ENCODE results near the gene BIRC5.
A peak's percentile ranks its signal among the peaks of the same experiment; 100 is the strongest.

BIRC5 gene

GRCh38 chr17:78184351-78184750 lies 29.7 kb upstream of the BIRC5 start:
- TF ChIP-seq, protein P1, sequence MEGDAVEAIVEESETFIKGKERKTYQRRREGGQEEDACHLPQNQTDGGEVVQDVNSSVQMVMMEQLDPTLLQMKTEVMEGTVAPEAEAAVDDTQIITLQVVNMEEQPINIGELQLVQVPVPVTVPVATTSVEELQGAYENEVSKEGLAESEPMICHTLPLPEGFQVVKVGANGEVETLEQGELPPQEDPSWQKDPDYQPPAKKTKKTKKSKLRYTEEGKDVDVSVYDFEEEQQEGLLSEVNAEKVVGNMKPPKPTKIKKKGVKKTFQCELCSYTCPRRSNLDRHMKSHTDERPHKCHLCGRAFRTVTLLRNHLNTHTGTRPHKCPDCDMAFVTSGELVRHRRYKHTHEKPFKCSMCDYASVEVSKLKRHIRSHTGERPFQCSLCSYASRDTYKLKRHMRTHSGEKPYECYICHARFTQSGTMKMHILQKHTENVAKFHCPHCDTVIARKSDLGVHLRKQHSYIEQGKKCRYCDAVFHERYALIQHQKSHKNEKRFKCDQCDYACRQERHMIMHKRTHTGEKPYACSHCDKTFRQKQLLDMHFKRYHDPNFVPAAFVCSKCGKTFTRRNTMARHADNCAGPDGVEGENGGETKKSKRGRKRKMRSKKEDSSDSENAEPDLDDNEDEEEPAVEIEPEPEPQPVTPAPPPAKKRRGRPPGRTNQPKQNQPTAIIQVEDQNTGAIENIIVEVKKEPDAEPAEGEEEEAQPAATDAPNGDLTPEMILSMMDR (IDR thresholded peaks at IDR 0.05; ENCODE audit: low read length, missing control alignments) = no peak
- H3K4me3 ChIP-seq (replicated peaks; ENCODE audit: low read depth, low read length) = no peak overlapping the region
- DNase-seq (ENCODE audit: low read depth) = no peak

GRCh38 chr17:78184868-78185267 lies 29.2 kb upstream of the BIRC5 start:
- H3K4me3 ChIP-seq (replicated peaks; ENCODE audit: low read depth, low read length) = no peak overlapping the region
- no peak for DNase-seq (ENCODE audit: low read depth)
- TF ChIP-seq, protein P1 (IDR thresholded peaks at IDR 0.05; ENCODE audit: low read length, missing control alignments) = no peak

- peak overlapping the region; percentile 68 for H3K4me3 ChIP-seq (replicated peaks; ENCODE audit: low read depth, low read length)
- no peak for DNase-seq (ENCODE audit: low read depth)
- TF ChIP-seq, protein P1 (IDR thresholded peaks at IDR 0.05; ENCODE audit: low read length, missing control alignments) = no peak
Observed at GRCh38 chr17:78185981-78186691, 27.9 kb upstream of the BIRC5 start.

- DNase-seq (ENCODE audit: low read depth) = peak; percentile 97
- TF ChIP-seq, protein P1 (IDR thresholded peaks at IDR 0.05; ENCODE audit: low read length, missing control alignments) = peak; percentile 62
- H3K4me3 ChIP-seq (replicated peaks; ENCODE audit: low read depth, low read length) = peak within 1 kb of the TSS; percentile 68
Observed at GRCh38 chr17:78186692-78187595, 27.1 kb upstream of the BIRC5 start, which contains the start of the genes AFMID and TK1. AFMID (plus strand) TSS chr17:78187362; CDS start chr17:78187371, 9 bp downstream. TK1 (minus strand) TSS chr17:78187052; CDS start chr17:78186994, 58 bp downstream.

DNA sequence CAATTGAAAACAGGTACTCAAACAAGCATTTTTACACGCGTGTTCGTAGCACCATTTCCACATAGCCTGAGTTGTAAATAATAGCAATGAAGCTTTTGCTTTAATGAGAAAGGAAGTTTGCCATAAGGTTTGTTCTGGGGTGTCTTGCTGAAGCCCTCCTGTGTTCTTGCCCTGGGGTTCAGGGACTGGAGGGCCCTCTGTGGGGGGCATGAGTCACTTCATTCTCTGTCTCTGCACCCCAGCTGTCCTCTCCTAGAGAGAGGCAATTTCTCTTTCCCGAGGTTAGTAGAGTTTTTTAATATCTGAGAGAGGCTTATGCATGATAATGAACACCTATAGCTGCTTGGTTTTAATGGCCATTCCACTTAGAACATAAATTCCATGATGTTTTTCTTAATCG lies 17.3 kb upstream of the BIRC5 start:
- DNase-seq (ENCODE audit: low read depth) = no peak
- H3K4me3 ChIP-seq (replicated peaks; ENCODE audit: low read depth, low read length) = no peak overlapping the region
- TF ChIP-seq, protein P1 (IDR thresholded peaks at IDR 0.05; ENCODE audit: low read length, missing control alignments) = no peak

- DNase-seq (ENCODE audit: low read depth) = no peak
- TF ChIP-seq, protein P1 (IDR thresholded peaks at IDR 0.05; ENCODE audit: low read length, missing control alignments) = no peak
- no peak overlapping the region for H3K4me3 ChIP-seq (replicated peaks; ENCODE audit: low read depth, low read length)
Observed at GRCh38 chr17:78197147-78197832, 16.8 kb upstream of the BIRC5 start.
